Measurements from ENCODE around the gene OR2V2.

Gene OR2V2

GRCh38 chr5:181170237-181170825, 22.9 kb downstream of the OR2V2 start:
- no peak for TF ChIP-seq TAF1 (IDR thresholded peaks at IDR 0.05; ENCODE audit: borderline replicate concordance, insufficient read depth, low read length)
- TF ChIP-seq SIN3A (IDR thresholded peaks at IDR 0.05; ENCODE audit: borderline replicate concordance, insufficient read depth, low read length): no peak
- no peak for TF ChIP-seq REST (IDR thresholded peaks at IDR 0.05; ENCODE audit: insufficient read depth in 1 of 2, low read depth in 2 of 2, low read length in 2 of 2)
- TF ChIP-seq POLR2AphosphoS5 (IDR thresholded peaks at IDR 0.05; ENCODE audit: low read depth, low read length): no peak
- TF ChIP-seq FOXP2 (optimal IDR thresholded peaks at IDR 0.05; ENCODE audit: borderline replicate concordance, extremely low read depth, extremely low read length, insufficient read depth): no peak

GRCh38 chr5:181170996-181171395, 23.6 kb downstream of the OR2V2 start:
- TF ChIP-seq REST (IDR thresholded peaks at IDR 0.05; ENCODE audit: insufficient read depth in 1 of 2, low read depth in 2 of 2, low read length in 2 of 2) (no peak), TAF1 (IDR thresholded peaks at IDR 0.05; ENCODE audit: borderline replicate concordance, insufficient read depth, low read length) (no peak), FOXP2 (optimal IDR thresholded peaks at IDR 0.05; ENCODE audit: borderline replicate concordance, extremely low read depth, extremely low read length, insufficient read depth) (no peak), SIN3A (IDR thresholded peaks at IDR 0.05; ENCODE audit: borderline replicate concordance, insufficient read depth, low read length) (no peak), POLR2AphosphoS5 (IDR thresholded peaks at IDR 0.05; ENCODE audit: low read depth, low read length) (no peak)

GRCh38 chr5:181171782-181172181, 24.4 kb downstream of the OR2V2 start:
- TF ChIP-seq FOXP2 (optimal IDR thresholded peaks at IDR 0.05; ENCODE audit: borderline replicate concordance, extremely low read depth, extremely low read length, insufficient read depth) (no peak), REST (IDR thresholded peaks at IDR 0.05; ENCODE audit: insufficient read depth in 1 of 2, low read depth in 2 of 2, low read length in 2 of 2) (no peak), POLR2AphosphoS5 (IDR thresholded peaks at IDR 0.05; ENCODE audit: low read depth, low read length) (no peak), SIN3A (IDR thresholded peaks at IDR 0.05; ENCODE audit: borderline replicate concordance, insufficient read depth, low read length) (no peak), TAF1 (IDR thresholded peaks at IDR 0.05; ENCODE audit: borderline replicate concordance, insufficient read depth, low read length) (no peak)

- TF ChIP-seq TAF1 (IDR thresholded peaks at IDR 0.05; ENCODE audit: borderline replicate concordance, insufficient read depth, low read length): no peak
- no peak for TF ChIP-seq POLR2AphosphoS5 (IDR thresholded peaks at IDR 0.05; ENCODE audit: low read depth, low read length)
- TF ChIP-seq FOXP2 (optimal IDR thresholded peaks at IDR 0.05; ENCODE audit: borderline replicate concordance, extremely low read depth, extremely low read length, insufficient read depth): no peak
- no peak for TF ChIP-seq REST (IDR thresholded peaks at IDR 0.05; ENCODE audit: insufficient read depth in 1 of 2, low read depth in 2 of 2, low read length in 2 of 2)
- TF ChIP-seq SIN3A (IDR thresholded peaks at IDR 0.05; ENCODE audit: borderline replicate concordance, insufficient read depth, low read length): no peak
Observed at GRCh38 chr5:181173027-181173419, 25.6 kb downstream of the OR2V2 start.

Data from PFSK-1 (cell line).